DOHH2 (cell line): ENCODE measurements around the gene KRTAP5-1.

Experiments
- H3F3A ChIP-seq: fragments of 200-600 bp; sonication (generic), shearing (Covaris generic); 2 replicates; pipeline ENCODE4 v1.6.0; 2016; ENCODE audit warnings: antibody characterized with exemption, mild to moderate bottlenecking; ENCODE audit not compliant: control insufficient read depth, insufficient read depth
- H3K27ac ChIP-seq: fragments of 200-600 bp; sonication (generic); 2 replicates; pipeline ENCODE4 v1.5.1; 2014; ENCODE audit warnings: low read depth, mild to moderate bottlenecking, low read length, moderate library complexity
- H3K27me3 ChIP-seq: fragments of 200-600 bp; sonication (generic); 2 replicates; pipeline ENCODE4 v1.6.1; 2014; ENCODE audit warnings: mild to moderate bottlenecking, low read length, mixed read lengths; ENCODE audit not compliant: control insufficient read depth
- H3K36me3 ChIP-seq: fragments of 200-600 bp; sonication (generic); 2 replicates; pipeline ENCODE4 v1.6.1; 2014; ENCODE audit warnings: mild to moderate bottlenecking, low read length, moderate library complexity, mixed read lengths; ENCODE audit not compliant: control insufficient read depth
- H3K4me1 ChIP-seq: fragments of 200-600 bp; sonication (generic); 2 replicates; pipeline ENCODE4 v1.6.1; 2014; ENCODE audit warnings: mild to moderate bottlenecking, low read length, mixed read lengths; ENCODE audit not compliant: control insufficient read depth
- H3K4me2 ChIP-seq: fragments of 200-600 bp; sonication (generic); 2 replicates; pipeline ENCODE4 v1.6.0; 2014; ENCODE audit warnings: mild to moderate bottlenecking, low read length, moderate library complexity
- H3K4me3 ChIP-seq: fragments of 200-600 bp; sonication (generic); 2 replicates; pipeline ENCODE4 v1.5.1; 2014; ENCODE audit warnings: mild to moderate bottlenecking, low read length, mixed read lengths
- H3K79me2 ChIP-seq: fragments of 200-600 bp; sonication (generic); 2 replicates; pipeline ENCODE4 v1.6.1; 2014; ENCODE audit warnings: mild to moderate bottlenecking, low read length, mixed read lengths; ENCODE audit not compliant: control insufficient read depth
- H3K9me2 ChIP-seq: fragments of 200-600 bp; sonication (generic); replicated peaks from 2 replicates; pipeline ENCODE4 v1.6.1; 2014; ENCODE audit warnings: mild to moderate bottlenecking, low read length, mixed read lengths; ENCODE audit not compliant: control insufficient read depth
- H3K9me3 ChIP-seq: fragments of 200-600 bp; sonication (generic); 2 replicates; pipeline ENCODE4 v1.6.1; 2014; ENCODE audit warnings: antibody characterized with exemption, low read length, mixed read lengths; ENCODE audit not compliant: control insufficient read depth, insufficient read depth
- H4K20me1 ChIP-seq: fragments of 200-600 bp; sonication (generic); 2 replicates; pipeline ENCODE4 v1.6.0; 2014; ENCODE audit warnings: low read depth, mild to moderate bottlenecking, antibody characterized with exemption, low read length, moderate library complexity; ENCODE audit not compliant: control insufficient read depth, insufficient read depth
- EZH2phosphoT487 ChIP-seq: fragments of 200-600 bp; sonication (generic); IDR thresholded peaks from 2 replicates; pipeline ENCODE4 v1.6.1; 2017; ENCODE audit warnings: borderline replicate concordance, mild to moderate bottlenecking, antibody characterized with exemption, low read length, moderate library complexity, mixed read lengths
- TF ChIP-seq, protein P1 (sequence below): fragments of 200-600 bp; sonication (generic); IDR thresholded peaks from one replicate; pipeline ENCODE4 v1.5.1; 2014; ENCODE audit warnings: antibody characterized with exemption, mild to moderate bottlenecking, low read depth, low read length; ENCODE audit not compliant: poor library complexity, severe bottlenecking

The KRTAP5-1 gene

DNA sequence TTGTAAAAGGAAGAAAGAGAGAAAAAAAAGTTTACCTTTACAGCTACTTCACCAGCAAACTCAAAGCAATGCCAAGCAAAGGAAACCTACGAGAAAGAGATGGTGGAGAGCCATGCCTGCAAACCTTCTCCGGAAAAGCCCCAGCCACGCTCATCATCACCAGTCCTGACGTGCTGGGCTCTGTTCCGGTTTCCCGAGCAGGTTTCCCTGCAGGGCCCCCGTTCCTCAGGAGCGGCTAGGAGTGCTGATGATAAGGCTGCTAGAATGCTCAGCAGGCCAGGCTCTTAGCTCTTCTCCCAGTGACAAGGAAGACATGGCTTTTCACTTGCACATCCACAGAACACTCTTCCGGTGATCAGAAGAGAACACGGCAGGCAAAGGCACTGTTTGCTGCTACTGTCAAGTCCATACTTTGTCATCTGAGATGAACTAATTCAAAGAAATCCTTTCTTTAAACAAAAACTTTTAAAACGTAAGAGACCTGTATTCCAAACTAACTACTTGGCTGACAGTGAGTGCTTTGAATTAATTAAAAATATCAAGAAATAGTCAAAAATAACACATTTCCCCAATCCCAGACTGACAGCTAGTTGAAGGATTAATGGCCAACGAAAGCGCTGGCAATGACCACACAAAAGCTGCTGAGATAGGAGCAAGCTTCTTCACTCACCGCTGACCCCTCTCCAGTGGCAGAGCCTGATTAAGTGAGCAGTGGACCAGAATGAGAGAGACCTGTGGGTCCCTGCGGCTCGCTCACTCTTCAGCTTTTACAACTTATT, 48.8 kb downstream of the KRTAP5-1 start:
- Histone ChIP-seq H4K20me1 (no peaks in the 10 kb centered on the region), H3F3A (no peaks in the 10 kb centered on the region), H3K4me2 (no peak overlapping the region), H3K9me2 (no peaks in the 10 kb centered on the region), H3K4me1 (no peaks in the 10 kb centered on the region), H3K79me2 (peaks cover 58% of the 10 kb centered on the region), H3K9me3 (no peaks in the 10 kb centered on the region), H3K27ac (no peak overlapping the region), H3K4me3 (no peak overlapping the region), H3K27me3 (peaks cover 3% of the 10 kb centered on the region; the same call in 1 of the 2 replicates), H3K36me3 (no peaks in the 10 kb centered on the region)
- TF ChIP-seq EZH2phosphoT487 = no peak
- TF ChIP-seq, protein P1, sequence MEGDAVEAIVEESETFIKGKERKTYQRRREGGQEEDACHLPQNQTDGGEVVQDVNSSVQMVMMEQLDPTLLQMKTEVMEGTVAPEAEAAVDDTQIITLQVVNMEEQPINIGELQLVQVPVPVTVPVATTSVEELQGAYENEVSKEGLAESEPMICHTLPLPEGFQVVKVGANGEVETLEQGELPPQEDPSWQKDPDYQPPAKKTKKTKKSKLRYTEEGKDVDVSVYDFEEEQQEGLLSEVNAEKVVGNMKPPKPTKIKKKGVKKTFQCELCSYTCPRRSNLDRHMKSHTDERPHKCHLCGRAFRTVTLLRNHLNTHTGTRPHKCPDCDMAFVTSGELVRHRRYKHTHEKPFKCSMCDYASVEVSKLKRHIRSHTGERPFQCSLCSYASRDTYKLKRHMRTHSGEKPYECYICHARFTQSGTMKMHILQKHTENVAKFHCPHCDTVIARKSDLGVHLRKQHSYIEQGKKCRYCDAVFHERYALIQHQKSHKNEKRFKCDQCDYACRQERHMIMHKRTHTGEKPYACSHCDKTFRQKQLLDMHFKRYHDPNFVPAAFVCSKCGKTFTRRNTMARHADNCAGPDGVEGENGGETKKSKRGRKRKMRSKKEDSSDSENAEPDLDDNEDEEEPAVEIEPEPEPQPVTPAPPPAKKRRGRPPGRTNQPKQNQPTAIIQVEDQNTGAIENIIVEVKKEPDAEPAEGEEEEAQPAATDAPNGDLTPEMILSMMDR = no peak

DNA sequence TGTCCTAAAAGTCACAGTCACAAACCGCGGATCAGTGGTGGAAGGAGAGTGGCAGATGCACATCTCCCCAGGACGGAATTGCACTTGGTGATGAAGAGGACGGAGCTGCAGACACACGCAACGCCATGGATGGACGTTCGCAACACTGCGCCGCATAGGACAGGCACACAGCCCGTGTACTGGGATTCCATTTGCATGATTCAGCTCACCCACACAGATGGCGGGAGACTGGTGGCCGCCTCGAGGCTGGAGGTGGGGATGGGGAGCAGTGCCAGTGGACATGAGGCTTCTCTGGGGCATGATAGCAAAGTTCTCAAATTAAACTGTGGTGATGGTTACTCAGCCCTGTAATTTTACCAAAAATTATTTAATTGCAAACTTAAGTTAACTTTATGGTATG, 50.4 kb downstream of the KRTAP5-1 start:
- H3K79me2 ChIP-seq = peaks cover 72% of the 10 kb centered on the region

More for the DNA sequence above, 50.4 kb downstream of the KRTAP5-1 start:
- H3K4me3 ChIP-seq = no peak overlapping the region
- TF ChIP-seq EZH2phosphoT487 = no peak
- TF ChIP-seq, protein P1 = no peak
- no peaks in the 10 kb centered on the region for H3K9me3 ChIP-seq
- no peaks in the 10 kb centered on the region for H3K4me1 ChIP-seq
- H4K20me1 ChIP-seq = no peaks in the 10 kb centered on the region
- no peak overlapping the region for H3K4me2 ChIP-seq
- peaks cover 3% of the 10 kb centered on the region; the same call in 1 of the 2 replicates for H3K27me3 ChIP-seq
- H3F3A ChIP-seq = no peaks in the 10 kb centered on the region
- H3K36me3 ChIP-seq = no peaks in the 10 kb centered on the region
- no peak overlapping the region for H3K27ac ChIP-seq
- no peaks in the 10 kb centered on the region for H3K9me2 ChIP-seq
